ENCODE data around the gene IDH3B.
A peak's percentile ranks its signal among the peaks of the same experiment; 100 is the strongest.
"Not testable (repeated sequence)": the region's sequence is repeated elsewhere in the genome, so short reads cannot be mapped to it uniquely, and the experiment has no call there.

IDH3B gene

GRCh38 chr20:2663887-2664719, at the start of gene IDH3B:
Gene IDH3B, minus strand, starts transcription at chr20:2664216. Its CDS starts 28 bp downstream, at chr20:2664188.
- DNase-seq (ENCODE audit: low read depth in 2 of 2, low spot score in 1 of 2): peak; percentile 80 to 89

- no peak for DNase-seq (ENCODE audit: low read depth in 2 of 2, low spot score in 1 of 2)
Measured at GRCh38 chr20:2713285-2713684, 49.3 kb upstream of the IDH3B start.

GRCh38 chr20:2709205-2709981, 45.4 kb upstream of the IDH3B start:
- no peak for DNase-seq (ENCODE audit: low read depth in 2 of 2, low spot score in 1 of 2)

- DNase-seq (ENCODE audit: low read depth in 2 of 2, low spot score in 1 of 2): no peak
Measured at GRCh38 chr20:2708665-2709064, 44.6 kb upstream of the IDH3B start.

- DNase-seq (ENCODE audit: low read depth in 2 of 2, low spot score in 1 of 2): no peak
Measured at GRCh38 chr20:2708073-2708415, 44.0 kb upstream of the IDH3B start.

- DNase-seq (ENCODE audit: low read depth in 2 of 2, low spot score in 1 of 2): no peak
Measured at GRCh38 chr20:2707353-2708072, 43.5 kb upstream of the IDH3B start.

DNA sequence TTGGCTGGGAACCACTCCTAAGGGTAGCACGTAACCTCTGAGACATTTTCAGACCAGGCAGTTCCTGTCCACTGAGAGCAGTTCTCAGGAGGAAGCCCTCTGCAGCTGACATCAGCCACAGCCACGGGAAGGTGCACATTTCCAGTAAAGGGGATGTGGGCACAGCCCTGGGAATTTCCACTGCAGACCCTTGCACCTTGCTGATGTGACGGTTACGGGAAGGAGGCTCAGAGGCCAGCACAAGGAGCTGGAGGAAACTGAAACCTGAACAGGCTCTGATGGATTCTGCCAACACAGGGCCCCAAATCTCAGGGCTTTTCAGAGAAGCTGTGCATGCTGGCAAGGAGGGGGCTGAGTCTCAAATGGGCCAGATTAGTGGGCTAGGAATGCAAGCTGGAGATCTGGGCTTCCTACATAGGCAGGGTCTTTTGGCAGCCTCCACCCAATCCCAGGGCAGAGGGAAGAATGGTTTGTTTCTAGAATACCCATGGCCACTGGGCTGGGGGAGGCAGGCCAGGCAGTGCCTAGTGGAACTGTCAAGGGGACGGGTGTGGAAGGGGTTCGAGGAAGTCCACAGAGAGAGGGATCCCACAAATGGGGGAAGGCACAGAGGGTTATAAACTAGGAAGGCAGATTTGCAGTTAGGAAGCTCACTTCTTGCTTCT, 42.8 kb upstream of the IDH3B start:
- no peak for DNase-seq (ENCODE audit: low read depth in 2 of 2, low spot score in 1 of 2)

DNA sequence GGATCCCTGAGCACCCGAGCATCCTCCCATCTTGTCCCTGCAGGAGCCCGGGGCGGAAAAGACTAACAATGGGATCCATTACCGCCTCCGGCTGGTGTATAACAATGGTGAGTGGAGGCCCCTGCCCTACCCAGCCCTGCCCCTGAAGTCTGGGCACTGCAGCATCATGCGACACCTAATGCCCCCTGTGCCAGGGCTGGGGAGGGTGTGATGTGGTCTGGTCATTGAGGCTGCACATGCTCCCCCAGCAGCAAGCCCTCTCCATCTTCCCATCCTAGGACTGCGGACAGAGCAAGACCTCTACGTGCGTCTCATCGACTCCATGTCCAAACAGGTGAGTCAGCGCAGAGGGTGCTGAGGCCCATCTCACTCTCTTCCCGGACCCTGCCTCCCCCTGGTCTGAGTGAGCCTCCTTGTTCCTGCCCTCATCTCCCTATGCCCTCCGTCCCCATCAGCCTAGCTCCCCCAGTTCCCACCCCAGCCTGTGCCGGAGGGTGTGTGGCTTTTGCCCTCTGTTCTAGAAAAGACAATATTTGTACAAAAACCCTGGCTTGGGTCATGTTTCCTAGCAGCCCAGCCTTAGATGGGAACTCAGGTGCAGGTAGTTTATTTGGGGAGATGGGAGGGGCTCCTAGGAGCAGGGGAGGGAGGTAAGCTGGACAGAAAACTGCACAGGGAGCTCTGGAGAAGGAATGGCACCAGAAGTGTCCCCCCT, 42.1 kb upstream of the IDH3B start:
- DNase-seq (ENCODE audit: low read depth in 2 of 2, low spot score in 1 of 2): no peak

DNA sequence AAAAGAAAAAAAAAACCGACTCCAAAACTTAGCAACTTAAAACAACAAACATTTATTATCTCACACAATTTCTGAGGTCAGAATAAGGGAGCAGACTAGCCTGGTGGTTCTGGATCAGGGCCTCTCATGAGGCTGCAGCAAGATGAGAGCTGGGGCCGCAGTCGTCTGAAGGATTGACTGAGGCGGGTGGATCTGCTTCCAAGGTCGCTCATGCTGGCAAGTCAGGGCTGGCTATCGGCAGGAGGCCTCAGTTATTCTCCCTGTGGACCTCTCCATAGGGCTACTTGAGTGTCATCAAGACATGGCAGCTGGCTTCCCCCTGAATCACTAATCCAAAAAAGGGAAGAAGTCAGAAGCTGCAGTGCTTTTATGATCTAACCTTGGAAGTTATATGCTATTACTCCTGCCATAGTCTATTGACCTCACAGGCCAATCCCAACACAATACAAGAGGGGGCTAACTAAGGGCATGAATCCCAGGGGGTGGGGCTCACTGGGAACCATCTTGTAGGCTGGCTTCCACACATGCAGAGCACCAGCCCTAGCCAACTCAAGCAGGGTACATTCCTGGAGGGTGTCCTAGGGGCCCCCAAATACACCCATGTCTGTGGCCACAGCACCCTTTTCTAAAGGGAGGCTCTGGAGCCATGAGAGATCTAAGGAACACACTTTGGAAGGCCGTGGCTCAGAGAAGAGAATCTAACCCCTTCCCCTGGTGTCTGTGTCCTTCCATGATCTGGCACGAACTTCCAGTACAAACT, 39.9 kb upstream of the IDH3B start:
- DNase-seq (ENCODE audit: low read depth in 2 of 2, low spot score in 1 of 2): no peak

- no peak for DNase-seq (ENCODE audit: low read depth in 2 of 2, low spot score in 1 of 2)
Measured at GRCh38 chr20:2701671-2702081, 37.7 kb upstream of the IDH3B start.

DNA sequence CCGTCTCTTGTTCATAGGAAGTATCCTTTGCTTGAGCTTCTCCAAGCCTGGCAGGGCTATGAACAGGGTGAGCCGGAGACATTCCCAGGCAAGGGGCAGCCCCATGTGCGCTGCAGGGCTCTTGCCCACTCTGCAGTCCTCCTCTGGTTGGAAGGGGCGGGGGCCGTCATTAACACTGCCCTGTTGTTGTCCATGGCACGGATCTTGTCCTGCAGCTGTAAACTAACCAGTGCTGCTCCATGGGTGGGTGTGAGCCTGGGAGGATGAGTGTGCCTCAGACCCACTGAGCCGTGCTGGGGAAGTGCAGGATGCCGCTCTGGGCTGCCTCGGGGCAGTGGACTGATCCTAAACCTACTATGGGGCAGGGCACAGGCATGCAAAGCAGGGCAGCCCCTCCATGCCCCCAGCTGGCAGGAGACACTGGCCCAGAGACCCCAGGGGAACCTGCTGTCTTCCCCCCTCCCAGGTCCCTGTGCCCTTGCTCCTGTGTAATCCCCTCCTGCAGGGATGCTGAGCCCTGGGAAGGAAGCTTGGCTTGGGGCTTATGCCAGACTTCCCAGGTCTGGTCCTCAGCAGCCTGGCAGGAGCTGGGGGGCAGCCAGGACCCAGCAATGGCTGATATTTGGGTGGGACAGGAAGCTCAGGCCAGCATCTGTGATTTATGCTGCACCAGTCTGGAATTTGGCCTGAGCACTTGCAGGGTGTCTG, 37.1 kb upstream of the IDH3B start:
- DNase-seq (ENCODE audit: low read depth in 2 of 2, low spot score in 1 of 2): no peak

DNA sequence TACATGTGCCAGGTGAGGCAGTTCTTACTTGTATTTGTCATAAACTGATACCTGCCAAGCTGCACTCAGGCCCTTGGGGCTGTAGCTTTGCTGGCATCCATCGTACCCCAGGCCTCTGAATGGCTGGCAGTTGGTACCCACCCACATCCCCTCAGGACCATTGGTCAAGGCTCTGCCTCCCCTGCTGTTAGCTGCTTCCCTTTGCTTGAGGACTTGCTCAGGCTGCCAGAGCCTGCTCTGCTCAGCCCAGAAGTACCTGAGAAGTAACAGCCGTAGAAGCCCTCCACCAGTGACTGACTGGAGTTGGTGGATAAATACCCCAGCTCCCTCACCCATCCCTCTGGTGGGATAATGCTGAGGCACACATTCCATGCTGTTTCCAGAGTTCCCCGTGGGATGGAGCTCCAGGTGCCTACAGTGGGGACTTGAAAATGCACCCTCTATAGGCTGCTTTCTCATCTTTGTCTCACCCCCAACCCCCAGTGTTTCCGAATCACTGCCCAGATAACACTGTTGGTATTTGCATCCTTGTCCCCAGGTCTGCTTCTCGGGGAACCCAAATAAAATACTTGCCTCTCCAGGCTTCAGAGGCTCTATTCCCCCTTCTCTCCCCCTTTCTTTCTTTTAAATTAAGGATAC, 35.9 kb upstream of the IDH3B start:
- no peak for DNase-seq (ENCODE audit: low read depth in 2 of 2, low spot score in 1 of 2)

DNA sequence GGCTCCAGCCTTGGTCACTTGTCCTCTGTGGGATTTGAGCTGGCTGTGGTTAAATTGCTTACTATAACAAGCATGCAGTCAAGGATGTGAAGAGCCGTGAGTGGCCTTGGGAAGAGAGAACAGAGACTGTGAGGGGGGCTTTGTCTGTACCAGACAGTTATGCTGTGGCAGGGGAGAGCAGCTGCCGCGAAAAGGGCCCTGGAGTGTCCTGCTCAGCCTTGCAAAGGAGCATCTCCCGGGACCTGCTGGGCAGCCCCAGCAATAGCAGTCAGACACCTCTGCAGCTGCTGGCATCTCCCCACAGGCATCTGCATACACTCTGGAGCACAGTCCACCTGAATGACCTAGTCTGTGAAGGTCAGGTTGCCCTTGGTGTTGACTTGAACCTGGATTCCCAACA, 34.9 kb upstream of the IDH3B start:
- DNase-seq (ENCODE audit: low read depth in 2 of 2, low spot score in 1 of 2): no peak

DNA sequence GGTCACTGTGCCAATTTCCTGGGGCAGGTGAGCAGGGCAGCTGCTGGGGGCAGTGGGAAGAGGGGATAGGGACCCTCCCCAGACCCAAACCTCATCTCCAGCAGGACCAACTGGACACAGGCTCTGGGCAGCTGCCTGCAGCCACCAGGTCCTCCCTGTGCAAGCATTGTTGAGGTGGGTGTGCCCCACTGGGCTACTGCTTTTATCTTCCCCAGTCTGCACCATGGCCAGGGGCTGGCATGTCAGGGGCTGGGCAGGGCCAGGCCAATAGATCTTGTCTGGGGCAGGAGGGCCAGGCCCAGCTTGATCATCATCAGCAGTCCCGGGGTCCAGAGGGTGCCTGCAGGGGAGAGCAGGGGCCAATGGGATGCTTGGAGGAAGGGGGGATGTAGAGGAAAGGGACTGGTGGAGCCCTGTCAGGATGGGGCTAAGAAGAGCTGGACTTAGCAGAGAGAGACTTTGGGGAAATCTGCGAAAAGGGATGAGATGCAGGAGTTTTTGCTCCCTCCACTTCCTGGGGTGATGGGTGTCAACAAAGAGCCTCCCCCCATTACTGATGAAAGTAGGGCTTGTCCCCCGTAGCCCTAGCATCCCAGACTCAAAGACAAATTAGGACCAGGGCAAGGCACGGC, 34.3 kb upstream of the IDH3B start:
- DNase-seq (ENCODE audit: low read depth in 2 of 2, low spot score in 1 of 2): no peak

DNA sequence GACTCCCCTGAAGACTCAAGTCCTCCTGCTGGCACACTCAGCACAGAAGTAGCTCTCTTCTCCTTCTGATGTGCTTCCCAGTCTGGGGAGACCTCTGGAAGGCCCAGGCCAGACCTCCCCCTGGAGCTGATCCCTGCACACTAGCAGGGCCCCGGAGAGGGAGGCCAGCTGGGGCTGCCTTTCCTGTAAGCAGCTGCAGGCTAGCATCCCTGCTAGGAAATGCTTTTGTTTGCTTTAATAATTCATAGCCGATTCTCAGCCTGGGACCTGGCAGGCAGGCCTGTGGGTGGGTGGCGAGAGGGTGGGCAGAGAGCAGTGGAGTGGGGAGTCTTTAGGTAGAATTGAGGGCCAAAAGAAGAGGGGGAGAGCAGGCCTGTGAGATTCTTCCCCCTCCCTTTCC, 33.8 kb upstream of the IDH3B start:
- no peak for DNase-seq (ENCODE audit: low read depth in 2 of 2, low spot score in 1 of 2)

- no peak for DNase-seq (ENCODE audit: low read depth in 2 of 2, low spot score in 1 of 2)
Measured at GRCh38 chr20:2696646-2697045, 32.6 kb upstream of the IDH3B start.

DNA sequence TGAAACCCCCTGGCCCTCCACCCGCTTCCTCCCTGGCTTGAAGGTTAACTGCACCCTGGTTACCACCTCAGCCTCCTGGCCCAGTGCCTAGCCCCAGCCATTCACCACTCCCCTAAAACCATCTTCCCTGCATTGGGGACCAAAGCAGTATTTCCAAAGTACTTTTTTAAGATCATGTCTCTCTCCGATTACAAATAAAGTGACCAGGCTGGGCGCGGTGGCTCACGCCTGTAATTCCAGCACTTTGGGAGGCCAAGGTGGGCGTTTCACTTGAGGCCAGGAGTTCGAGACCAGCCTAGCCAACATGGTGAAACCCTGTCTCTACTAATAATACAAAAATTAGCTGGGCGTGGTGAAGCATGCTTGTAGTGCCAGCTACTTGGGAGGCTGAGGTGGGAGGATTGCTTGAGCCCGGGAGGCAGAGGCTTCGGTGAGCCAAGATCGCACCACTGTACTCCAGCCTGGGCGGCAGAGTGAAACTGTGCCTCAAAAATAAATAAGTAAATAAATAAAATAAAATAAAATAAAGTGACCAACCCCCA, 32.0 kb upstream of the IDH3B start:
- not testable (repeated sequence) for DNase-seq (ENCODE audit: low read depth in 2 of 2, low spot score in 1 of 2)
